HG02973 (cell line): ENCODE measurements around the gene ADCYAP1R1.

Experiments used
- ATAC-seq: cut with Tn5 transposase; IDR thresholded peaks from one replicate; pipeline ENCODE4 v1.9.1; 2021; ENCODE audit warnings: moderate library complexity; ENCODE audit not compliant: unreplicated experiment

ADCYAP1R1 gene

GRCh38 chr7:31036924-31037323 is 15.2 kb upstream of the ADCYAP1R1 start:
- no peak for ATAC-seq

- no peak for ATAC-seq
These were observed 9.0 kb upstream of the ADCYAP1R1 start for GRCh38 chr7:31043051-31043471.

GRCh38 chr7:31044529-31044928 is 7.6 kb upstream of the ADCYAP1R1 start:
- ATAC-seq: no peak

- ATAC-seq: no peak
These were observed 5.4 kb upstream of the ADCYAP1R1 start for GRCh38 chr7:31046723-31047122.

GRCh38 chr7:31047313-31048146 is 4.6 kb upstream of the ADCYAP1R1 start:
- ATAC-seq: no peak

GRCh38 chr7:31049005-31049765 is 2.9 kb upstream of the ADCYAP1R1 start:
- ATAC-seq: no peak

GRCh38 chr7:31052487-31052840 is 356 bp downstream of the ADCYAP1R1 start:
- ATAC-seq: no peak

- no peak for ATAC-seq
These were observed 913 bp downstream of the ADCYAP1R1 start for GRCh38 chr7:31052841-31053601.

- no peak for ATAC-seq
These were observed 1.9 kb downstream of the ADCYAP1R1 start for GRCh38 chr7:31053986-31054385.

- no peak for ATAC-seq
These were observed 2.6 kb downstream of the ADCYAP1R1 start for GRCh38 chr7:31054608-31055278.

GRCh38 chr7:31055471-31055870 is 3.4 kb downstream of the ADCYAP1R1 start:
- no peak for ATAC-seq

GRCh38 chr7:31056775-31057346 is 4.8 kb downstream of the ADCYAP1R1 start:
- no peak for ATAC-seq

GRCh38 chr7:31058122-31058521 is 6.0 kb downstream of the ADCYAP1R1 start:
- ATAC-seq: no peak

GRCh38 chr7:31058688-31059087 is 6.6 kb downstream of the ADCYAP1R1 start:
- ATAC-seq: no peak

- no peak for ATAC-seq
These were observed 7.4 kb downstream of the ADCYAP1R1 start for GRCh38 chr7:31059551-31059950.

- ATAC-seq: no peak
These were observed 9.1 kb downstream of the ADCYAP1R1 start for GRCh38 chr7:31061185-31061584.

- ATAC-seq: no peak
These were observed 10.8 kb downstream of the ADCYAP1R1 start for GRCh38 chr7:31062746-31063435.

GRCh38 chr7:31065021-31065593 is 13.0 kb downstream of the ADCYAP1R1 start:
- no peak for ATAC-seq

- ATAC-seq: no peak
These were observed 13.7 kb downstream of the ADCYAP1R1 start for GRCh38 chr7:31065840-31066239.
